ENCODE data around the gene WNT9A.
"Not testable (repeated sequence)": the region's sequence is repeated elsewhere in the genome, so short reads cannot be mapped to it uniquely, and the experiment has no call there.

Gene WNT9A

DNA sequence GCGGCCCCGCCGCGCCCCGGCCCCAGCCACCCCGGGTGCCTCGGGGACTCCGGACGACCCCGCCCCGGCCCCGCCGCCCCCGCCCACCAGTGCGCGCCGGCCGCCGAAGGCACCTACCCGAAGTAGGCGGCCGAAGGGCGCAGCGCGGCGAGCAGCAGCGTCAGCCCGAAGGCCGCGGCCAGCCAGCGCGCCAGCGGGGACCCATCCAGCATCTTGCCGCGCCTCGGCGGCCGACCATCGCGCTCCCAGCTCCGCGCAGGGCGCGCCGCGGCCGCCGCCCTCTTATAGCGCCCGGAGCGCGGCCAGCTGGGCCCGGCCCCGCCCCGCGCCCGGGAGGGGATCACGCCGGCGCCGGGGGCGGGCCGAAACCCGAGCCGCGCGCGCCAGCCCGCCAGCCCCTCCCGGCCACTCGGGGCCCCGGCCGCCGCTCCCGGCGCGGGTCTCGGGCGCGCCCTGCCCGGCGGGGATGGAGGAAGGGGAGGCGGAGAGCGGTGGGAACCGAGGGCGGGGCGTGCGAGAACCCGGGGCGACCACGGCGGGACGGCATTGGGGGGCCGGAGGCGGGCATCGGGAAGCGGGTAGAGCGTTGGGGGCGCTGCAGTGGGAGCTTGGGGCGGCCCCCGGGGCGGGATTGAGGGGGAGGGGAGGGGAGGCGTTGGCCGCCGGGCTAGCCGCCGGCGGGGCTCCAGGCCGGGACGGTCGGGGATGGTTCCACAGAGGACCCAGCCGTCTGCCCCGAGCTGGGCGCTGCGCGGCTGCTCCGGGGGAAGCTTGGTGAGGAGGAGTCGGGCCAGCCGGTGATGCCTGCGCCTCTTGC lies at the start of gene WNT9A:
WNT9A (minus strand) TSS at position 257 of the 817 bp plus-strand sequence; CDS start at position 212, 45 bp downstream.
- peak; percentile 81 for DNase-seq

- DNase-seq = no peak
Measured at GRCh38 chr1:227996187-227996950, 48.6 kb upstream of the WNT9A start.

- no peak for DNase-seq
Measured at GRCh38 chr1:227994632-227995300, 47.0 kb upstream of the WNT9A start.

DNA sequence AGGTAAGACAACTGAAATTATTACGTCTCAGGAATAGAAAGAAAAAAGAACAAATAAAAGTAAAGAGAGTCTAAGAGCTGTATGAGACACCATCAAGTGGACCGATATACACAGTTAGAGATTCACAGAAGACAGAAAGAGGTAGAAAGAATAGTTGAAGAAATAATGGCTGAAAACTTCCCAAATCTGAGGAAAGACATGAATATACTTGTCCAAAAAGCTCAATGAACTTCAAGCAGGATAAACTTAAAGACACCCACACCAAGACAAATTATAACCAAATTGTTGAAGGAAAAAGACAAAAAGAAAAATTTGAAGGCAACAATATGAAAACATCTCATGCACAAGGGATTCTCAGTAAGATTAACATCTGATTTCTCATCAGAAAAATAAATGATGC lies 39.4 kb upstream of the WNT9A start:
- no peak for DNase-seq

DNA sequence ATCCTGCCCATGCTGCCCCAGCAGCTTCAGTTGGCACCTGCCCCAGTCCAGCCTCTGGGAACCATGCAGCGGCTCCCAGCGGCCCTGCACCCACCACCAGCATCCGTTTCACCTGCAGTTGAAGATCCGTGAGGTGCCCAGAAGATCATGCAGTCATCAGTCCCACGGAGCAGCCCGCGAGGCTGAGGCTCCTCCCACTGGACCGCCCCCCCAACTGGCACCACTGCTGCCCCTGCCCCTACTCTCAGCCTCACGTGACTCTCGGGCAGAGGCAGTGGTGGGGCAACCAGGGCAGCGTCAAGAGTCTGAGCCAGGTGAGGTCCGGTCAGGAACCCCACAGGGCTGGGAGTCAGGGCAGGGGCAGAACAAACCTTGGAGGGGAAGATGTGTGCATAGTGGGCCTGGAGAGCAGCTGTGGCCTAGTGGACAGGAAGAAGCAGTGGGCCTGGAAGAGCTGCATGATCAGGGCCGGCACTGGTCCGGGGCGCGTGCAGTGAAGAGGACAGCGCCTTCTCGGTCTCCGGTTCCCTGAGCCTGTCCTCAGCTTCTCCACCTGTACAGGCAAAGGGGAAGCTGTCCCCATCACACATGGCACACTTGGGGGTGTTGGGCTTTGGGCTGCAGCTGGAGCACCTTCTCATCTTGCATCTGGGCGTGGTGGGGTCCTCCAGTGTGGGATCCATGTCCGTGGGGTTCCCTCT lies 28.0 kb upstream of the WNT9A start:
- not testable (repeated sequence) for DNase-seq

GRCh38 chr1:227973724-227974288 lies 26.1 kb upstream of the WNT9A start:
- DNase-seq = not testable (repeated sequence)

- not testable (repeated sequence) for DNase-seq
Measured at GRCh38 chr1:227972843-227973374, 25.2 kb upstream of the WNT9A start.

DNA sequence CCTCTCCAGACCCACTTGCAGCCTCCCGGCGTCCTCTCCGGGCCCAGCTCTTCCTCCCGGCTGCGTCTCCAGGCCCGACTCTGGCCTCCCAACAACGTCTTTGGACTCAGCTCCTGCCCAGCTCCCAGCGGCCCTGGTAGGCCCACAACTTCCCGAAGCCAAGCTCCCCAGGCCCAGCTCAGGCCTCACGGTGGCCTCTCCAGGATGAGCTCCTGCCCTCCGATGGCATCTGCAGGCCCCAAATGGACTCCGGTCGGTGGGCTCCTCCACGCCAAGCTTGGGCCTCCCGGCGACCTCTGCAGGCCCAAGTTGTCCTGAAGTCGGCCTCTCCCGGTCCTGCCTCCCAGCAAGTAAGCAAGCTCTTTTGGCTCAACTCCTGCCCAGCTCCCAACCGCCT lies 24.5 kb upstream of the WNT9A start:
- not testable (repeated sequence) for DNase-seq

DNA sequence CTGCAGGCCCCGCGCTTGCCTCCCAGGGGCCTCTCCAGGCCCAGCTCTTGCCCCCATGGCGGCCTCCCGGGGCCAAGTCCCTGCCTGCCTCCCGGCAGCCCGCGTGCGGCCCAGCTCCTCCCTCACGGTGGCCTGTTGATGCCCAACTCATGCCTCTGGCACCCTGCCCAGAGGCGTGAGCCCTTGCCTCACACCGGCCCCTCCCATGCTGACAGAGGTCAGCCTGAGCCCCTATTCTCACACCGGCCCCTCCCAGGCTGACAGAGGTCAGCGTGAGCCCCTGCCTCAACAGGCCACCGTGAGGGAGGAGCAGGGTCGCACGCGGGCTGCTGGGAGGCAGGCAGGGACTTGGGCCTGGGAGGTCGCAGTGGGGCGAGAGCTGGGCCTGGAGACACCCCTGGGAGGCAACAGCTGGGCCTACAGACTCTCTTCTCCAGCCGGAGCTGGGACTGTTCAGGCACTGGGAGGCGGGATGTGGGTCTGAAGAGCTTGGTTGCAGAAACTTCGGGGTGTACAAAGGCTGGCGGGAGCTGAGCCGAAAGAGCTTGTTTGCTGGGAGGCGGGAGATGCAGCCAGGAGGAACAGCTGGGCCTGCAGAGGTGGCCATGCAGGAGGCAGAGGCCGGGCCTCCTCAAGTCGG lies 24.0 kb upstream of the WNT9A start:
- not testable (repeated sequence) for DNase-seq

GRCh38 chr1:227971216-227971615 lies 23.5 kb upstream of the WNT9A start:
- not testable (repeated sequence) for DNase-seq

DNA sequence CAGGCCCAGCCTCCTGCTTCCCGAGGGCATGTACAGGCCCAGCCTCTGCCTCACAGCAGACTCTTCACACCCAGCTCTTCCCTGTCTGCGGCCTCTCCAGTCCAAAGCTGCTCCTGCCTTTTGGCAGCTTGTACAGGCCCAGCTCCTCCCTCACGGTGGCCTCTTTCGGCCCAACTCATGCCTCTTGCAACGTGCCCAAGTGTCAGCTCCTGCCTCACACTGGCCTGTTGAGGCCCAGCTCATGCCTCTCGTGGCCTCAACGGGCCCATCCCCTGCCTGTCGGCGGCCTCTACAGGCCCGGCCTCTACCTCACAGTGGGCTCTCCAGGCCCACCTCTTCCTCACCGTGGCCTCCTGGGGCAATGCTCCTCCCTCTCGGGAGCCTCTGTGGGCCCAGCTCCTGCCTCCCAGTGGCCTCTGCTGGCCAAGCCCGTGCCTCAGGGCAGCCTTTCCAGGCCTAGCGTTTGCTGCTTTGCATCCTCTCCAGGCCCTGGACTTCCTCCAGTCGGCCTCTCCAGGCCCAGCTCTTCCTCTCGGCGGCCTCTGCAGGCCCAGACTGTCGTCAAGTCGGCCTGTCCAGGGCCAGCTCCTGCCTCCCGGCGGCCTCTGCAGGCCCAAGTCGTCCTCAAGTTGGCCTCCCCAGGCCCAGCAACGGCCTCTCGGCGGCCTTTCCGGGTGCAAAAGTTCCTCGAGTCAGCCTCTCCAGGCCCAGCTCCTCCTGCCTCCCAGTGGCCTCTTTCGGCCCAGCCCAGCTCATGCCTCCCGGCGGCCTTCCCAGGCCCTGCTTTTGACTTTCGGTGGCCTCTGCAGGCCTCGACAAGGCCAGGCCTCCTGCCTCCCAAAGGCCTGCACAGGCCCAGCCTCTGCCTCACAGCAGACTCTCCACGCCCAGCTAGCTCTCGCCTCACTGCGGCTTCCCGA lies 22.6 kb upstream of the WNT9A start:
- not testable (repeated sequence) for DNase-seq

DNA sequence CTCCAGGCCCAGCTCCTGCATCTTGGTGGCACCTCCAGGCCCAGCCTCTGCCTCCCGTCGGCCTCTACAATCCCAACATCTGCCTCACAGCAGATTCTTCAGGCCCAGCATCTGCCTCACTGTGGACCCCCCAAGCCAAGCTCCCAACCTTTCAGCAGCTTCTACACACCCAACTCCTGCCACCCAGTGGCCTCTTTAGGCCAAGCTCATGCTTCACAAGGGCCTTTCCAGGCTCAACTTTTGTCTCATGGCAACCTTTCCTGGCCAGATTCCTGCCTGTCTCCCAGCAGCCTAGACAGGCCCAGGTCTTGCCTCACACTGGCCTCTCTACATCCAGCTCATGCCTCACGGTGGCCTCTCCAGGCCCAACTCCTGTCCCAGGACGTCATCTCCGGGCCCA lies 20.1 kb upstream of the WNT9A start:
- not testable (repeated sequence) for DNase-seq

DNA sequence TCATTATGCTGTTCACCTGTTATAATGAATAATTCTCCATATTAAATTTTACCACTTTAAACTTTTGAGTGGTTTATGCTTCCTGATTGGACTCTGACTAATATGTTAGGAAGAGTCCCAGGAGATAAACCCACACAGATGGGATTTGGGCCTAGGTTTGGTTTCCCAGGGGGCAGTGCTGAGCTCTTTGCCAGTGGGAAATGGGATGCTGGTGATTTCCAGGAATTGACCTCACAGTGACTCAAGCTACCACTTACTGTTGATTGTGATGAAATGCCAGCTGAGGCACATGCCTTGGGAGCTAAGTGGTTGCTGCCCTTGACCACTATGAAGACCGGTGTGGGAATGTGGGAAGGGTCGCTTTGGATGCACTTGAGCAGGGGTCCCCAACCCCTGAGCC lies 19.0 kb upstream of the WNT9A start:
- not testable (repeated sequence) for DNase-seq

DNA sequence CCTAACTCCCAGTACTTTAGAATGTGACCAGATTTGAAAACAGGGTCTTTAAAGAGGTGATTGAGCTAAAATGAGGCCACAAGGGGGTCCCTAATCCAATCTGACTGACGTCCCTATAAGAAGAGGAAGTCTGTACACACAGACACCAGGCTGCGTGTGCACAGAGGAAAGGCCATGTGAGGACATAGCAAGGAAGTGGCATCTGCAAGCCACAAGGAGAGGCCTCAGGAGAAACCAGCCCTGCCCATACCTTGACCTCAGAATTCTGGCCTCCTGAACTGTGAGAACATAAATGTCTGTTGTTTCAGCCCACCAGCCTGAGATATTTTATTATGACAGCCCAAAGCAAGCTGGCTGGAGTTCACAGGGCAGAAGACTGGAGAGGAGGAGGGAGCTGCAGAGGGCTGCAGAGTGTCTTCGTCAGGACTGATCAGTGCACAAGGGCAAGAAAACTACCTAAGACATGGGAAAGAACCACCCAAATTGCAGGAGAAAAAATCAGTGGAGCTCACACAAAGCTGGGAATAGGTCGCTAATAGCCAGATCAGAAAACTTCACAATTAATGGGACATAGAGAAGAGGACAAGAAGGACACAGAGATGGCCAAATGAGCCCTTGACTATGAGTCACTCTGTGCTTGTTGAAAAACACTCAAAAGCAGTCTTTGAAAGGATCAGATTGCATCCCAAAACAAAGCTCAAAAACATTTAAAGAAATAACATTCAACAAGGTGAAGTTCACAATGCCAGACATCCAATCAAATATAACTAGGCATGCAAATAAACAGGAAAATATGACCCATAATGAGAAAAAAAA lies 14.1 kb upstream of the WNT9A start:
- no peak for DNase-seq

DNA sequence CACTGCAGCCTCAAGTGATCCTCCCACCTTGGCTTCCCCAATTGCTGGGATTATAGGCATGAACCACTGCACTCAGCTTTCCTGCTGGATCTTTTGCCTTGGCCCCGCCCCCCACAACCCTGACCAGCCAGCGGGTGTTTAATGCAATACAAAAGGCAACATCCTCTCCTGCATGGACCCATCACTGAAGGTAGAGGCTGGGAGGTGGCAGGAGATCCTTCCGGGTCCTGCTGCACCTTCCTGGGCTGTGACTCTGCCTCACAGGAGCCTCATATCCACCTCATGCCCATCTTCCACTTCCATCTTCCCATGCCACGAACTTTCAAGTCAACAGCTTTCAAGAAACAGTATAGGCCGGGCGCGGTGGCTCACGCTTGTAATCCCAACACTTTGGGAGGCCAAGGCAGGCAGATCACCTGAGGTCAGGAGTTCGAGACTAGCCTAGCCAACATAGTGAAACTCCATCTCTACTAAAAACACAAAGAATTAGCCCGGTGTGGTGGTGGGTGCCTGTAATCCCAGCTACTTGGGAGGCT lies 11.7 kb upstream of the WNT9A start:
- DNase-seq = no peak

GRCh38 chr1:227958617-227959324 lies 11.0 kb upstream of the WNT9A start:
- no peak for DNase-seq

DNA sequence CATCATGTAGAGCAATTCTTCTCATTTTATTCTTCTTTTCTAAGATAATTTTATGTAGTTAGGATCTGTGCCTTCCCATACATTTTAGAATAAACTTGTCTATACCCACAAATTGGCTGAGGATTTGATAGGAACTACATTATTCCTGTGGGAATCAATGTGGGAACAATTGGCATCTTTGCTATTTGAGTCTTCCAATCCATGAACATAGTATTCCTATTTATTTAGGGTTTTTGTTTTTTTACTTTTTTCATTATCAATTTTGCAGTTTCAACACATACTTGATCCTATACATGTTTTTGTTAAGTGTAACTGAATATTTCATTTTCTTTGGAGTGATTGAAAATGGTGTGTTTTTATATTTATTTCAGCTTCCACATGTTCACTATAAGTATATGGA lies 8.1 kb upstream of the WNT9A start:
- DNase-seq = no peak

GRCh38 chr1:227954163-227954850 lies 6.6 kb upstream of the WNT9A start:
- DNase-seq = no peak

Data from NCI-H345 (cell line).